OCI-LY1 (cell line): ENCODE results near the gene HNRNPAB.

ENCODE experiments used
- CTCF ChIP-seq: fragments of 200-600 bp; sonication (generic), shearing (Covaris generic); IDR thresholded peaks from 2 replicates; pipeline ENCODE4 v1.5.1; 2017; ENCODE audit warnings: mild to moderate bottlenecking, antibody characterized with exemption, low read length, moderate library complexity, mixed read lengths
- EZH2 ChIP-seq: fragments of 200-600 bp; sonication (generic), shearing (Covaris generic); IDR thresholded peaks from 2 replicates; pipeline ENCODE4 v1.8.0; 2017; ENCODE audit warnings: borderline replicate concordance, mixed run types, mild to moderate bottlenecking, antibody characterized with exemption, low read length, moderate library complexity, mixed read lengths

DNA sequence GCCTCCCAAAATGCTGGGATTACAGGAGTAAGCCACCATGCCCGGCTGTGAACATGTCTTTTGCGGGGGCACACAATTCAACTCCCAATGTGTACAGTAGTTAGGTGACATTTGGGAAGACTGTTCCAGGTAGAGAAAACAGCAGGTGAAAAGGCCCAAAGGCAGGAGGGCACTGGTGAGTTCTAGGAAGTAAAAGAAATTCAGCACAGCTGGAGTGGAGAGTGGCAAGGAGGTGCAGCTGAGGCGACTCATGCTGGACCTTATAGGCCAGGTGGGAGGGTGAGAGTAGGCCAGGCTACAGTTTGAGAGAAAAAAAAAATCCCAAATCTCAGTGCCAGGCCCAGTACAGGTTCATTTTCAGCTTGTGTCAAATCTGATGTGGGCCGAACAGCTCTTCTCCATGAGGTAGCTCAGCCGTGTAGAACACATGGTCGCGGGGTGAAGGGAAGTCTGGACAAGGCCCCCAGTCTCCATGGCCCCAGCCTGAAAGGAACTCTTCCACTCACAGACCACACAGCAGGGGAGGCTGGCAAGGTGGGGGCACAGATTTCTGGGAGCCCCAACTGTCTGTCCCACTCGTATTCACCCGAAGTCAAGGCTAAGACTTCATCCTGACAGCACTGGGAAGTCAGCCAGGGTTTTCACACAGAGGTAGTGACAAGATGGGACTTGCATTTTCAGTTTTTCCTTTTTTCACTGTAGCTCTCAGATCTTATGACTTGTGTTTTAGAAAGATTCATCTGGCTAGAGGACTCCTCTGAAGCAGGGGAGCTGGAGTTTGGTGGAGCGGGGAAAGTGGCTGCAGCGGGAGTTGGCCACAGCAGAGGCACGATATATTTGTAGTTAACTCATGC is 4.5 kb upstream of the HNRNPAB start:
- no peak for TF ChIP-seq EZH2
- TF ChIP-seq CTCF, result no peak
